Hindlimb muscle (tissue), 1 donor: ENCODE results near the gene RIMS4. TPM values are rescaled to one million over a fixed set of nuclear protein-coding genes. Genes with fewer than 3 reads are reported as not detected.

Source experiments
- DNase-seq: peaks from one replicate; pipeline ENCODE4 v3.0.0-alpha.2; 2013
- polyA plus RNA-seq: library from polyadenylated mRNA; unstranded; fragments of 120-200 nt; gene quantifications from one replicate; pipeline ENCODE4 v1.2.1, GENCODE V29; 2013; ENCODE audit not compliant: insufficient read length

Gene RIMS4
- polyA plus RNA-seq, 1 donor = 9.0 TPM

DNA sequence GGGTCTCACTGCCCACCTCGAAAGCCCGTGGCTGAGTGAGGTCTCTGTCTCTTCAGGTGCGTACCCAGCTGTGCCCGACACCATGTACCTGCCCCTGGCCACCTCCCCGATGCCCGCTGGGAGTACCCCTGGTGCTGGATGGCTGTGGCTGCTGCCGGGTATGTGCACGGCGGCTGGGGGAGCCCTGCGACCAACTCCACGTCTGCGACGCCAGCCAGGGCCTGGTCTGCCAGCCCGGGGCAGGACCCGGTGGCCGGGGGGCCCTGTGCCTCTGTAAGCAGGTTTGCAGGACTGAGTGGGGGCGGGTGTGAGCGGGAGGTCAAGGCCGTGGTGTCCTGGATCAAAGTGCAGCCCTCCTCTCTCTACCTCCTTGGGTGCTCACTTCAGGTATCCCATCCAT, 90.5 kb downstream of the RIMS4 start:
- DNase-seq = no peak

DNA sequence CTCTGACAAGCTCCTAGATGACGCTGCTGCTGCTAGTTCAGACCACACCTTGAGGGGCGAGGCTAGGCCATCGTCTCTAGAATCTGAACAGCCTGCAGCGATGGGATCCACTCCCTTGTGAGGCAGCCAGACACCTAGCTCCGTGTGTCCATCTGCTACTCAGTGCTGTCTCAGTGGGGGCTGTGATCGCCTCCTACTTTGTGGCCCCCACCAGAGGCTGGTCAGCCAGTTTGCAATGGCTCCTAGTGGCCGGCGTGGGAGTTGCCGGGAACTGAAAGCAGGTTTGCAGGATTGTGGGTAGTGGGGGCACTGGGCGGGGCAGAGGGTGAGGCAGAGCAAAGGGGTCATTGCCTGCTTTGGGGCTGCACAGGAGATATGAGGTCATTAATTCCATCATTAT, 92.4 kb downstream of the RIMS4 start:
- no peak for DNase-seq

DNA sequence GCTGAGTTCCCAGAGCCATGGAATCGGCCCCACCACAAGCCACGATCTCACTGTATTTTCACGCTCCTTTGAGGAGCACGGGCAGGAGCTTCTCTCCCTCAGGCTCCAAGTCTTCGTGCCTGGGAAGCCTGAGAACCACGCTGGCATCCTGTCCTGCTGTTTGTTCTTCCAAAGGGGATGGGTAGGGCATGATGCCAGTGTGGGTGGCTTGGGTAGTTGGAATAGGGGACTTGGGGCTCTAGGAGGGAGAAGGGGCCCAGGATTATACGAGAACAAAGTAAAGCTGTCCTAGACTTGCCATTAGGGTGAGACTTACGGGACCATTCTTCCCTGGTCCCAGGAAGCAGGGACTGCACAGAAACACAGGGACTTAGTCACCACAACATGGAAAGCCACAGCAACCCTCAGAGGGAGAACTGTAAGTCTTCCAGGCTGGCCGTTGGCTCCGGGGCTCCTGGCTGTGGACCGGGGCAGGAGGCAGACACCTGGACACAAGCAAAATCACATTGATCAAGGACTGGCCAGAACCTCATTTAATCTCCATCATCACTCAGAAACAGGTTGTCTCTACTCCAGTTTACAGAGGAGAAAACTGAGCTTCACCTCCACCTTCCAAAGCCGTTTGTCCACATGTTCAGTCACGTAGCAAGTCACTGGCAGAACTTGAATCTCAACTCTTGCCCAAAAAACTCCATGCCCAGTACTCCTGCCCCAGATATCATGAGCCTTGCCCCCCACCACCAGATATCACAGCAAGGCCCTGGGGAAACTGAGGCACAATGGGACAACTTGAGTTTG, 93.8 kb downstream of the RIMS4 start:
- DNase-seq = no peak

DNA sequence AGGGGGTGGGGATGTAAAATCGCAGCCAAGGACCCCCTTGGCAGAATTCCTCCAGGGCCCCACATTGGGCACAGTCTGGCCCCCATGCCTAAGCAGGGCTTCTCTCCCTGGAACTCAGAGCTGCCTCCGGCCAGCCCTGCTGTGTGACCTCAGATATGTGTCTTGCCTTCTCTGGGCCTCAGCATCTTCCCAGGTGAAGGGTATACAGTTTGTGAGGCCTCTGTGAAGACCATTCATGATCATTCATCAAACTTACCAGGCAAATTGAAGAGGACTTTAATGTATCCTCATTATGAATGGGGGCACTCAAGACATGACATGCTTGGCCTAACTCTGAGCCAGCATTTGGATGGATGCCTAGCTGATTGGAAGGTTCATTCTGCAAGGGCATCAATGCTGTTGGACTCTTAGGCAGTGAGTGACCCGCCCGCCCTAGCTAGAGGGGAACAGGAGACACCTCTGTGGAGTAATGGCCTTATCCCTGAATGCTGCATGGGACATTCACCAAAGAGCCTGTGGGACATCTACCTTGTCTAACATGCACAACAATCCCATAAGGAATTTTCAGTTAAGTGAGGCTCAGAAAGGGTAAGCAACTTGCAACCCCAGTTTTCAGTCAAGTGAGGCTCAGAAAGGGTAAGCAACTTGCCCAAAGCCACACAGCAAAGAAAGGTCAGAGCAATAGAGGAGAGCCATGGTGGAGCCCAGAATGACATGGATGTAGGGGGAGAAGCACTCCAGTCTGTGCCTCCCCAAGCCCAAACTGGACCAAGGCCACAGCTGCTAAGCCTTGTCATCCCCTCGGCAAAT, 94.6 kb downstream of the RIMS4 start:
- no peak for DNase-seq

DNA sequence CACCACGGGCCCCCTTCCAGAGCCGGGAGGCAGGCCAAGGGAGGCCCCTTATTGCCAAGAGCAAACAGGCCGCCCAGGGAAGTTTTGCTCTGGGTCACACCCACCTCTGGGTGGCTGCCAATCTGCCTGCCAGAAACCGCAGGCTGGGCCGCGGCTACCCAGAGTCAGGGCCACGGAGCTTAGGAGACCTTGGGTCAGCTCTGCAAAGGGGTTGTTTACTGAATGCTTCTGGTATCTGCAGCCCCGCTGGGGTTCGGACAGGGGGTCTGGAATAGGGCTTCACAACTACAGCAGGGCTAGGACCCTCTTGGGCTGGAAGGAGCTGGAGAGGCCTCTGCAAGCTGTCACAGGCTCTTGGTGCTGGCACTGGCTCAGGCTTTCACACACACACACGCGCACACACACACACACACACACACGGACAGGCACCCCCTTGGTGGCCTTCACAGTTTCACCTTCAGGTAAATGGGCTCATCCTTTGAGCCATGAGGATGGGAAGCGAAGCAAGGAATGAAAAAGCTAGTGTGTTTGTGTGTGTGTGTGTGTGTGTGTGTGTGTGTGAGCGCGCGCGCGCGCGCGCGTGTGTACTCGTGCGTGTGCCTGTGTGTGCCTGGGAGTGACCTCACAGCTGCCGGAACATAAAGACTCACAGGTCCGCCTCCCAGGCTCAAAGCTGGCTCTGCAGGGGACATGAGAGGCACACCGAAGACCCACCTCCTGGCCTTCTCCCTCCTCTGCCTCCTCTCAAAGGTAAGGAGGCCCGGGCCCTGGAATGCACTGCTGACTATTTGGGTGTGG, 95.4 kb downstream of the RIMS4 start, which contains the start of gene CCN5:
CCN5 (plus strand) TSS at position 669 of the 798 bp plus-strand sequence; CDS start at position 691, 22 bp downstream.
- DNase-seq = peak; percentile 64

DNA sequence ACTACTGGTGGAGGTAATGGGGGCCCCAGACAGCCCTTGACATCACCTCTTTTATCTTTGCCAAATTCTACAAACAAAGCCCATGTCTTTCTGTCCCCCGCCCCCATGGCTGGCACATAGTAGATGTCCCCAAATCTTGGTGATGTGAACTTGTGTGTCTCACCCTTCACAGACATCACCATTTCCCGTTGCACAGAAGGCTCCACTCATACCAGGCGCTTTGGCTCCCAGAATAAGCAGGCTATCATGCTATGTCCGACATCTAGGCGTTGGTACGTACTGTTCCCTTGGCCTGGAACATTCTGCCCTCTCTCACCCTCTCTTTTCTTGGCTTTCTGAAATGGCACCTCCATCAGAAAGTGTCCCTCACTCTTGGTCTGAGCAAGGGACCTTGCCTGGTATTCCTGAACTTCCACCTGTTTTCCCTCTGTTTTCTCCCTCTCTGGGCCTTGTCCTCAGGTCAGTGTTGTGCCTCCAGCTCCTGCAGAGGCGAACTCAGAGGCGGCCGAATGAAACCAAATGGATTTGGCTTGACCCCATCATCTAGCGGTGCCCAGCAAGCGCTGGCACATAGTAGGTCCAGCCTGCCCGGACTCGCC, 96.1 kb downstream of the RIMS4 start:
- no peak for DNase-seq

DNA sequence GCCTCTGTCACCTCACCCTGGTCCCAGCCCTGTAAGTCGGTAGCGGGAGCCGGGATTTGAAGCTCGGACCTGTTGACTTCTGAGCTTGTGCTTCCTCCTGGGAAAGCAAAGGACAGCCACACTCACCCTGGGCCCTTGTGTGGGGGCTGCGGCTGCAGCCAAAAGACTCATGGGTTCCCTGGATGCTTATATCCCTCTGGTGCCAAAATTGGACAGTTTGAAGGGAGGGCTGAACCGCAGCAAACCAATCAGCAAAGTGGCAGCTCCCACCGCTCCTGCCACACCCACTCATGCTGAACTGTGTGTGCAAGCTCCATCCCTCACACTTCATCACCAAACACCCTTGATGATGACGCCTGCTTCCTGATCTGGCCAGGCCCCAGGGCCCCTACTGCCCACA, 99.1 kb downstream of the RIMS4 start:
- no peak for DNase-seq

DNA sequence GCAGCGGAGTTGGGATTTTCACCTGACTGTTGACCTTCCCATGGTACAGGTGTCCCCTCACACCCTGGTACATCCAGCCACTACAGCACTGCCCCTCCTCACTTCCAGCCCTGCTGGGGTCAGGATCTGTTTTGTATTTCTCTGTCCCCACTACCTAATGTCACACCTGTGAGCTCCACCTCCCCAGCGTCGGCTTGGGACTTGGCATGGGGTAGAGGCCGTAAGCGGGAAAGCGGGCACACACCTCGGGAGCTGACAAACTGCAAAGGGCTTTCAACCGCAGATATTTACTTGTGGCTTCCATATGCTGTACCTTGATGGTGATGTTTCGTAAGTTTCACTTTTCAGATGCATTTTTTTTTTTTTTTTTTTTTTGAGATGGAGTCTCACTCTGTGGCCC, 100.5 kb downstream of the RIMS4 start:
- no peak for DNase-seq

DNA sequence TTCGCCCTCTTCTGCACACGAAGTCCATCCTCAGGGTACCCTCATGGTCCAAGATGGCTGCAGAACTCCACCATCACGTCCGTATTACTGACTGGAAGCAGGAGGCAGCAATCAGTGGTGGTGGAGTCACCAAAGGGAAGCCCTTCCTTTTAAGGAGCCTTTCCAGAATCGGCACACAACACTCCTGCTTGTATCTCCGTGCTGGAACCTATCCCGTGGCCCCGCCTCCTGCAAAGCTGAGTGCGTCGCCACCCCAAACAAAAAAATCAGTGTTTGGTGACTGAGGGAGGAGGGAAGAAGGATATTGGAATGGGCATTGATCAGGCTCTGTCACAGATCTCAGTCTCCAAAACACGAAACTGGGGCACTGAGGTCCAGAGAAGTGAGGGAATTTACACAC, 101.0 kb downstream of the RIMS4 start:
- no peak for DNase-seq

DNA sequence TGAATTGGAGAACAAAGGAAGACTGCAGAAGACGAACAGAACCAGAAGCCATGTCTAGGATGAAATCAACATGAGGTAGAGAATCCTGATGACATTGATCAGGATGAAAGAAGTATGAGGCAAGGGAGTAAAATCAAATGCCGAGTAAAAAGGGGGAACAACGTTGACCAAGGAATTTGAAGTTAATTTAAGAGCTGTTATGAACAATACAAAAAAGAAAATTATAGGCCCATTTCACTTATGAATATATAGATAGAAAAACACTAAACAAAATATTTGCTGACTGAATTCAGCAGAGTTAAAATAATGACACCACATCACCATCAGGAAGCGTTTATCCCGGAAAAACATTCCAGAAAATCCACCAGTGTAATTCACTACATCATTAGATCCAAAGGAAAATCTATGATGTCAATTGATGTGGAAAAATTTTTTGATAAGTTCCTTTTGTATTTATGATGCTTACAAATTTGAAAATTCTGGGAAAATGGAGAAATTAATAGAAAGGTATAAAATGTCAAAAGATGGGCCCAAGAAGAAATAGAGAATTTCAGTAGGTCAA, 103.2 kb downstream of the RIMS4 start:
- no peak for DNase-seq

DNA sequence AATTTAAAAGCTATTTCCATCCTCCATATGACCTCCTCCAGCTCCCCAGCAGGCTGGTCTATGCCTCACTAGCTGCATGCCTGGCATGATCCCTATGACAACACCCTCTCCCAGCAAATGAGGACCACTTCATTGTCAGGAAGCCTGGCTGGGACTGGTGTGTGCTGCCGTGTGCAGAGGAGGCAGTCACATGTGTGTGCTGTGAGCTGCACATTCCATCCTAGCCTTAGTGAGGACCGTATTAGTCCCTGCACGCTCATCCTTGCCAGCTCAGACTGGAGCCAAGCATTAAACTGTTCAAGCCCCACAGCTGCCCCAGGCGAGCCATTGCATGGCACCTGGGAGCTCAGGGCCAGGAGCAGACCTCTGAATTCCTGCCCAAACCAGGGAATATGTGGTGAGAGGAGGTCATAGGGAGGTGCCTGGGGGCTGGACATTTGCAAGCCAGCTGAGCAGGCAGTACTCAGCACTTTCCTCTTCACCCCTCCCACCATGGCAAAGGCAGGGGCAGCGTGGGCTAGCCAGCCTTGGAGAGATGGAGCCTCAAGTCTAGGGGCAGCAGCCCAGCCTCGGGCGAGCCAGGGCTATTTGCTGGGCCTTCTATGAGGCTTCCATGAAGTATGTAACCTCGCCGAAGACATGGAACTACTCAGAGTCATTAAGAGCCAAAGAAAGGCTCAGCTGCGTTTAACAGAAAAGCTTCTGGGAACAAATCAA, 103.9 kb downstream of the RIMS4 start:
- peak; percentile 56 for DNase-seq

DNA sequence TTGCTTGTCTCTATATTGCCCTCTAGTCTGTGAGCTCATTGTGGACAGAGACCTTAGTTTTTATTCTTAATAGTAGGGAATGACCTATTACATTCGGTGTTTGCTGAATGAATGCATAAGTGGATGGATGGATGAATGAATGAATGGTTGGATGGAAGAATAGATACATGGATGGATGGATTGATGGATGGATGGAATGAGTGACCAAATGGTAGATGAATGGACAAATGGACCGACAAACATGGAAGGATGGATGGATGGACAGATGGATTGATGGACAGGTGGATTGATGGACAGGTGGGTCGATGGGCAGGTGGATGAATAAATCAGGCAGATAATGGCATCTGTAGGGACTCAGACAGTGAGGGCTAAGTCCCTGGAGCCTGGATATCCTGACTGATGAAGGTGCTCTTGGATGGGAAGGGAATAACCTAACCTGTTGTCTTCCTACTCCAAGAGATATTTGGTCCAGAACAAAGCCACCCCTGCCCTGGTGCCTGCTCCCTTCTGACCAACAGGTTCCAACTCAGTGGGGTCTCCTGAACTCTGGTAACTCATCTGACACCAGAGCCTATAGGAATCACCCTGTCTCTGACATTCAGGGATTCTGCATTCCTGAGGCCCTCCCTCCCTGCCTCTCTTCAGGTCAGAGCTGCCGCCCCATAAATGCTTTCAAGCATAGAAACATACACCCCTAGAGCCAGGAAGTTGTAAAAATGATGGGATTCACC, 104.8 kb downstream of the RIMS4 start:
- no peak for DNase-seq

DNA sequence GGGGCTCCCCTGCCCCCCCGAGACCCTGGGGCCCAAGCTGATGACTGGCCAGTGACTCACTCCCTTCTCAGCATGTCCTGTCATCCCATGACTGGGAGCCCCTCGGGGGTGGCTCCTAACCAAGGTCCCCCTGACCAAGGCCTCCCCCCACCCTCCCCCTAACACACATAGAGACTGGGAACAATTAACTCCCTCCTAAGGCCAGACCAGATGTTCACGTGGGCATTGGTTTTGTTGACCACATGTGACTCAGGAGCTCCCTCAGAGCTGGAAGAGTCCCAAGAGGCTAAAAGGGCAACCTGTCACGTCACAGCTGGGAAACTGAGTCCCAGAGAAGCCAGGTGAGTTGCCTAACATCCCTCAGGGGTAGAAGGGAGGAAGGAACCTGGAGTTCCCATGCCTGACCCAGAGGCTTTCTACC, 105.8 kb downstream of the RIMS4 start:
- no peak for DNase-seq

DNA sequence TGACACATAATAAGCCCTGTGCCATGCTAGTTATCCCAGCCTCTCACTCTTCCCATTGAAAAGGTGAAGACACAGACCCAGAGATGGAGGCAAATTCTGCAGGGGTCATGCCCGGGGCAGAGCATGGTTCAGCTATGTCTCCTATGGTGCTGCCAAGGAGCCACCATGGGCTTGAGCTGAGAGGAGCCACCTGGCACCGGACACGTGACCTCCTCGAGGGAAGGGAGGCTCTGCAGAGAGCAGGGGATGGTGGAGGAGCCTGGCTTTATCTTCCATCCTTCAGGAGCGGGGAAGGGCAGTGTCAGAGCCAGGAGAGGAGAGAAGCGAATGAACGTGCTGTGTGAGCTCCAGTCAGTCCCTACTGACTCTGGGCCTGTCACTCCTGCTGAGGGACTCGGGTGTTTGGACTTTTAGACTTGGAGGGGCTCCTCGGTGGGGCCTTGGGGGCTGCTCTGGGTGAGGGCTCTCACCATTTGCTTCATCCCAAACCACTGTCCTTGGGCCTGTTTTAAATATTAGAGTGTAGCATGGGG, 106.3 kb downstream of the RIMS4 start:
- no peak for DNase-seq

DNA sequence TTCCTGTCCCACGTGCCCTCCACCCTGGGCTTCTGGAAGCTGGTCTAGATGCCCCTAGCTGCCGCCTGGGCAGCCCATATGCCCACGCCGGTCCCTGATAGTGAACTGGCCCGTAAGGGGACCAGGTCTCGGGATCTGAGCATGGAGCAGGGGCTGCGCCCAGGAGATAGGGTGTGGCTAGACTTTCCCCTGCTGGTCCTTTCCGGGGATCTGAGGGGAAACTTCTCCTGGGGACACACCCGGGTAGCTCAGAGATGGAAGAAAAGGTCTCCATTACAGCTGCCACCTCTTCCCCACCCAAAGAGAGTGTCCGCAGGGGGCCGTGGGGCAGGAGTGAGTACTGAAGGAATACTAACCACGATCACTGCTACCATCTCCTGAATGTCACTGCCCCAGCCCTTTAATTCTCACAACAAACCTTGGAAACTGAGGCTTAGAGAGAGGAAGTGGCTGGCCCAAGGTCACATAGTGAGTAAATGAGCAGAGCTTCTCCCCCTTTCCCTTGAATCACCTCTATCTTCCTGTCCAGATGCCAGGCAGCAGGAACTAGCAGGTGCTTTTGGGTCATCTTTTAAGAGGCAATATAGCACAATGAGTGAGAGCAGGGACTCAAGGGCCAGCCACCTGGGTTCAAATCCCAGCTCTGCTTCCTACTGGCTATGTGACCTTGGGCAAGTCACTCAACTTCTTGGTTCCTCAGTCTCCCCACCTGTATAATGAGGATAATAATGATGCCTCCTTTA, 107.0 kb downstream of the RIMS4 start:
- DNase-seq = no peak

DNA sequence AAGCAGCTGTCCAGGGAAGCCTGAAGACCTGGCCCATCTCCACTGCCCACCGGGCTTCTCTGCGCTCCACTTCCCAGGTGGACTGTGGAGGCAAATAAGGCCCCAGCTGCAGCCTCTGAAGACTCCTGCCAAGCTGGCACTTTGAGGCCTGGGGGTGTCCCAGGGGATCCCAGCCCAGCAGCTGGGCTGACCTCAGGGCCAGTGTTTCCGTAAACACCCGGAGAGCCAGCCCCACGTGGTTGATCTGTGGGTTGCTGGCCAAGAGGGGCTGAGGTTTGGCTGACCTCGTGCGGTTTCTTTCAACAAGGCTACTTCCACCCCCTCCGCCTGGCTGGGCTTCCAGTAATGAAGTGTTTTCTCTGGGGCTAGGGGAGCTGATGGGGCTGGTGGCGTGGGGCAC, 107.6 kb downstream of the RIMS4 start:
- peak; percentile 77 for DNase-seq

DNA sequence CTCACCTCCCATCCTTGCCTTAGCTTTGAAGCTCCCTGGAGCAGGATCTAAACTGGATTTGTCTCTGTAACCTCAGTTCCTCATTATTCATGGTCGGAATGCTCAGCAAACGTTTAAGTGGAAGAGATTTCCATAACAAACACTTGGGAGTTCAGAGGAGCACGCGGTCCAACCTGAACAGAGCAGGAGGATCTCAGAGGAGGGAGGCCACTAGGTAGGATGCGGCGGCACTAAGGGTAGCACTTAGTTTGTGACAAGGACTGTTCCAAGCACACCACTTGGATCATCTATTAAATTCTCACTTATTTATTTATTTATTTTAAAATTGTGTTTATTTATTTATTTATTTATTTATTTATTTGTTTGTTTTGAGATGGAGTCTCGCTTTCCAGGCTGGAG, 108.5 kb downstream of the RIMS4 start:
- DNase-seq = no peak
